GM21360 (cell line): ENCODE results near the gene HNF1A.

Experiments used
- ATAC-seq: cut with Tn5 transposase; IDR thresholded peaks from one replicate; pipeline ENCODE4 v1.9.1; 2021; ENCODE audit warnings: mild to moderate bottlenecking, moderate library complexity; ENCODE audit not compliant: unreplicated experiment

The HNF1A gene

GRCh38 chr12:120959111-120959878, 19.0 kb upstream of the HNF1A start:
- no peak for ATAC-seq

DNA sequence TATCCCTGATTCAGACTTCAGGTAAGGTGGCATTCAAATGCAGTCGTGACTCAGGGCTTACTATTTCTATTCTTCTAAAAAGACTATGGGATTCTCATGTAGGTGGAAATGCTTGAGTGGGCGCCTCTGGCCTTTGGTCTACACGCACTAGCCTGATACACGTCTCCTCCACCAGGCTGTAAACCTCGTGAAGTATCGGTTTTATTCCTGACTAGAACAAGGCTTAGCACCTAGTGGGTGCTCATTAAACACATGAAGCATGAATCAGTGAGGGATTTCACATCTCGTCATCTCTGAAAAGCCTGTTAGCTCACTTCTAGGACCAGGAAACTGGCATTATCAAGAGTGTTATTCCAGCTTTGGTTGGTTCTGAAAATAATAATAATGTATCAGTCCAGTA, 17.7 kb upstream of the HNF1A start:
- ATAC-seq: no peak

DNA sequence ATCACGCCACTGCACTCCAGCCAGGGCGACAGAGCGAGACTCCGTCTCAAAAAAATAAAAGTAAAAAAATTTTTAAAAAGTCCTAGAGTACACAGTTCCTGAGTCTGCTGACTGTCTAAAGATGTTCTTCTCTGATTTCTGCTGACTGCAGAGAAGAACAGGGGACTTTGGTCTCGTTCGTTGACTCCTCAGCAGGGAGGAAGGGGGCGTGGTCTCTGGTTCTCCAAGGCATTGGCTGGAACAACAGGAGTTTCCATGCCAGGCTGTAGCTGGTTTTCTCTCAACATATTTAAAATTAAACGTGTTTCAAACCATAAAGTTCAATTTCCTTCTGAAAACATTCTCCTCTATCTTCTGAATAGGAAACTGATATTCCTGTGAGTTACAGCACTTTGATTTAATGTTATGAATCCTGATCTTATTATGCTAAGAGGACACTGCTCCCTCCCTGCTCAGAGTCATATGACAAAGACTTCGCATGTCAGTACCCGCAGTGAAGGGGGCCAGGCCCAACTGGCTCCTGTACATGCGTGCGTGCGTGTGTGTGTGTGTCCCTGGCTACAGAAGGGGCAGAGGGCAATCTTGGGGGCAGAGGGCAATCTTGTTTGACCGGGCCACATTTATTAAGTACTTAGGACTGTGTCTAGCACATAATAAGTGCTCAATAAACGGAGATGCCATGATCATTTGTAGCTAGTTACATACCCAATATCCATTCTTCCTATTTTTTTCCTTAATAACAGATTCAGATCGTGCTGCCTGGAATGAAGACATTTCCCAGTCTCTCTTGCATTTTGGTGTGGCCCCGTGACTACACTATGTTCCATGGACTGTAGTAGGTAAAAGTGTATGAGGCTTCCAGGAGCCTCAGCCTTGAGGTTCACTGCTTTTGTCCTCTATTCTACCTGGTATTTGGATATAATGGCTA, 16.5 kb upstream of the HNF1A start:
- no peak for ATAC-seq

- ATAC-seq: no peak
Observed at GRCh38 chr12:120962532-120963020, 15.8 kb upstream of the HNF1A start.

GRCh38 chr12:120964298-120964697, 14.0 kb upstream of the HNF1A start:
- no peak for ATAC-seq

GRCh38 chr12:120965534-120966091, 12.7 kb upstream of the HNF1A start:
- no peak for ATAC-seq

DNA sequence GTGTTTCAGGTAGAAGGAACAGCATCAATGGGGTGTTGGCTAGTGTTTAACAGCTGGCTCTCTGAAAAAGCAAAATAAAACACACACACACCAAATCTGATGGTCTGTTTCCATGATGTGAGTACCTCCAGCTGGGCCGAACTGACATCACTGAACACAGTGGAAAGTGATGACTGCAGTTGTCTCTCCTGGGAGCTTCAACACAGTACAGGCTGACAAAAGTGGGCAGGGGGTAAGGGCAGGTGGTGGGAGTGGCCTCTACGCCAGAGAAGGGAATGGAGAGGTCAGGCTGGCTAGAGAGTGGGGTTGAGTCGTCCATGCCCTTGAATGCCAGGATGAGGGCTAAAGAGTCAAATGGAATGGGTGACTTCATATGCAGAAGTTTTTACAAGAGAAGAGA, 8.0 kb upstream of the HNF1A start:
- no peak for ATAC-seq

DNA sequence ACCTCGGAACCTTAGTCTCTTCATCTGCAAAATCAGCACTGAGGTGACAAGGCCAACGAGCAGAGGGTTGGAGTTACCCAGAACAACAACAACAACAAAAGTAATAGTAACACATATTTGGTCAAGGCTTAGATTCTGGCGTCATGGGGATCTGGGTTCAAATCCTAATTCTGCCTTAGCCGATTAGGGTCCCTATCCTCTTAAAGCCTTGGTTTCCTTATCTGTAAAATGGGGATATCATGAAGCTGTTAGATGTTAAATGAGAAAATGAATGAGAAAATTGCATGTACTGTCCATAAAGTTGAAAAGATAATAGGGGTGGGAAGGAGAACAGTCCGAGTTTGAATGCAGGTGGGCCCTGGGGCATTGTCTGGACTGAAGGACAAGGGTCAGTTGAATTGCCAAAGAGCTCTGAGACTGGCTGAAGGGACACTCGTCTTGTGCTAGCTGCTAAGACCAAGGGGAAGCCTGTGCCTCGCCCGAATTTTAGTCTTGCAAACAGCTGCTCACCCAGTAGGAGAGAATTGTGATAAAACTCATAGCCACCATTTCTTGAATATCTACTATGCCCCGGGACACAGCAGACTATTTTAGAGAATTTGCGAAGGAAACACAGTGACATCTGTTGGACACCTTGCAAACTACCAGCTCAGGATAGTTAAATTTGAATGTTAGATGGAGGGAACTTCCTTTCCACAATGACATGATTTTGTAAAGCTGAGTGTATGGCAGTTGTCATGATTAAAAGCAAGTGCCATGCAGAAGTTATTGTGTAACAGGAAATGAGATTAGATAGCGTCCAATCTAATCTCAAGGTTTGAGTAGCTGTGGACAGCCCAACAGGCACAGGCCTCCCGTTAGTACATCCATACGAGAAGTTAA, 6.8 kb upstream of the HNF1A start:
- no peak for ATAC-seq

- ATAC-seq: no peak
Observed at GRCh38 chr12:120972870-120973543, 5.3 kb upstream of the HNF1A start.

DNA sequence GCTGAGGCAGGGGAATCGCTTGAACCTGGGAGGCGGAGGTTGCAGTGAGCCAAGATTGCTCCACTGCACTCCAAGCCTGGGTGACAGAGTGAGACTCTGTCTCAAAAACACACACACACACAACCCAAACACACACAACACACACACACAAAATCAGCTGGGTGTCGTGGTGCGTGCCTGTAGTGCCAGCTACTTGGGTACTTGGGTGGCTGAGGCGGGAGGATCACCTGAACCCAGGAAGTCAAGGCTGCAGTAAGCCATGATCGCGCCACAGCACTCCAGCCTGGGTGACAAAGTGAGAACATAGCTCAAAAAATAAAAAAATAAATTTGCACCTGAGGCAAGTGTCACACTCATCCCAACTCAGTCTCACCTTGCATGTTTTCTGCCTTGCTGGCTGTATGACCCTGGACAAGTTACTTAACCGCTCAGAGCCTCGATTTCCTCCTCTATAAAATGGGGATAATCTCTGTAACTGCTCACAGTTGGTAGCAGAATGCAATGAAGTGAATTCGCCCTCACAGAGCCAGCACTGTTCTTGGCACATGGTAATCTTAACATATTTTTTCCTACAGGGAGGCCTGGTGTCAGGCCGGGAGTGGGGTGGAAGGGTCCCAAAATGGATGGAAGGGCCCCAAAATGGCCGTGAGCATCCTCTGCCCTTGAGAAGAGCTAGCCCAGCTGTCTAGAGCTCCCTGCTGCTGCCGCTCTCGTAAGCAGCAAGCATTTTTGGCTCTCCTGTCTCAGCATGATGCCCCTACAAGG, 630 bp upstream of the HNF1A start:
- ATAC-seq: no peak

DNA sequence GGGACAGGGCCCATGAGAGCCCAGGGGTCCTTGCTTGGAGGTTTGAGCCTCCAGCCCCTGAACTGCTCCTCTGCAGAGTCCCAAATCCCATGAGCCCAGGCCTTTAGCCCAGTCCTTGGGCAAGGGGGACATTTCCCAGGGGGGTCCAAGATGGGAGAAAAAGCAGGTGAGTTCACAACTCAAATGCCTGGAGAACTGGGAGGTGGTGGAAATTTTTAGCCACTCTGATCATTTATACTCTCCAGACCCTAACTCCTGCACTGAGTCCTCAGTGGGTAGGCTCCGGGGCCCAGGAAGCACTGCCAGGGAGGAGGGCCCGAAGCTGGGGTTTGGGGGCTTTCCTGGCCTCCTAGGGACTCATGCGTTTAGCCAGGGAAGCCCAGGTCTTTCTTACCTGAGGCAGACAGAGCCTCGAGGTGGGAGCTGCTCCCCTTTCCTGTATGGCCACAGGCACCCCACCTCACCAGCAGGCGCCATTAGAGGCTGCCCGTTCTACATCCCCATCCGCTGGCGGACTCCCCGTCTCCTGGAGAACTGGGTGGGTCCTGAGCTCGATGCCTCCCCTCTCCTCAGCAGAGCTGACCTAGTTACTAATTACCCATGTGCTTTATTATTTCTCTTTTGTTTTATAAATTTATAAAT, 998 bp downstream of the HNF1A start:
- ATAC-seq: no peak

DNA sequence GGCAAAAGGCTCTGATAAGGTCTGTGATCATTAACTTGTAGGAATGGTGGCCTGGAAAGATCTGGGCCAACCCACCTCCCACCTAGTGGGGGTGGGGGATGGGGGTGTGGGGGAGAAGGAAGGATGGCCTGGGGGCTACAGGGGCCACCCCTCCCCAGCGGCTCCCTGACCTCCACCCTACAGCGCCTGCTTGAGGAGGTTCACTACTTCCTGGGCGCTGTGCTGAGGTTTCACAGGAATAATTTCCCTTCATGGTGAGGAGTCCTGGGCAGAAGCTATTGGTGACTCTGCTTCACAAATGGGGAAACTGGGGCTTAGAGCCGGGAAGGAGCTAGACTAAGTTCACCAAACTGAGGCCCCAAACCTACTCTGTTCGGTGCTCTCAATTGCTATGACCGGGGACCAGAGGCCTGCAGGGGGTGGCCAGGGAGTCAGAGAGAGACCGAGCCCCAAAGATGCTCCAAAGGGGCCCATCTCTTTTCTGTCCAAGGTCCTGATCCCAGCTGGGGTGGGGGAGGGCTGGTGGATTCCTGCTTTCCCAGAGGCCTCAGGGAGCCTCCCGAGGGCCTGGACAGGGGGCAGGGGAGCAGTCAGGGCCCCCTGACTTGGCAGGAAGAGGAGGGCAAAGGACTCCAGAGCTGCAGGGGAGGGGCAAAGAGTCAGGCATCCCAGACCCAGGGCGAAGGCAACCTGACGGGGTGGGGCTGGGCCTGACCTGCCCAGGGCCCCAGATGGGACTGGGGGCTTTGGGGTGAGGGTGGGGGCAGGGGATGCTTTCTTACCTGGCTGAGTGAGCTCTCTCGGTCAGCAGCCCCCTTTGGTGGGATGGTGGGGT, 1.7 kb downstream of the HNF1A start:
- no peak for ATAC-seq

- no peak for ATAC-seq
Observed at GRCh38 chr12:120980800-120981368, 2.5 kb downstream of the HNF1A start.

DNA sequence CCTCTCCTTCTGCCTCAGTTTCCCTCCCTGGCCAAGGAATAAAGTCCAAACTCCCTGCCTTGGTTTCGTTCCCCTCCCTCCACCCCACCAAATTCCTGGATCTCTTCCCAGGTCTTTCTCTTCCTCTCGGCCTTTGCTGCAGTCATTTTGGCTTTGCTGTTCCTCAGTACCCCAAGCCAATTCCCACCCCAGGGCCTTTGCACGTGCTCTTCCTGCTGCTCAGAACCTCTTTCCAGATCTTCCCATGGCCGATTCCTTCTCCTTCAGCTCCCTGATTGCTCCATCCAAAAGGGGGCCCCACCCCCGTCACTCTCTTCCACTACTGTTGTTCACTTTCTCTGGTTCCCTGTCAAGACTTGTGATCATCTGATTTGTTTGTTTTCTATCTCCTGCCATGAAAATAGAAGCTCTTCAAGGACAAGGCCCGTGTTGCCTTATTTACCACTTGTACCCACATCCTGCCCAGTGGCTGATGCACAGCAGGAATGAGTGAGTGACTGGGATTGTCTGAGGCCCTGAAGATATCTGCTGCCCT, 3.1 kb downstream of the HNF1A start:
- no peak for ATAC-seq

DNA sequence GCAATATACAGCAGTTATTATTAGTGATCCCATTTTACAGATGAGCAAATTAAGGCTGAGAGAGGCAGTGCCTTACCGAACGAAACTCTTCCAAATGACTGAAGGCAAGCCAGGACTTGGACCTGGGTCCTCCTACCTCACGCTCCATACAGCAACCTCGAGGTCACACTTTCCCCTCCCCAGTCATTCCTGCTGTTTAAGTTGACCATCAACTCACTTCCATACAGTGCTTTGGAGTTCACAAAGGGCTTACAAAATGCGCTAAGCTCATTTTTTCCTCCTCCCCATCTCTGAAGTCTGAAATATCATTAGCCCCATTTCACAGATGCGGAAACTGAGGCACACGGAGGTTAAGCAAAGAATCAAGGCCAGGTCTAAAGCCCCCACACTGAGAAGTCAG, 4.3 kb downstream of the HNF1A start:
- ATAC-seq: no peak

GRCh38 chr12:120983759-120984158, 5.4 kb downstream of the HNF1A start:
- no peak for ATAC-seq

GRCh38 chr12:120984351-120984898, 6.1 kb downstream of the HNF1A start:
- ATAC-seq: no peak
